ENCODE data around the gene YRDC. TPM values are rescaled to one million over a fixed set of nuclear protein-coding genes. Genes with fewer than 3 reads are reported as not detected.

The YRDC gene
- total and polyA plus RNA-seq, 2 of the 13 experiments (the other 11 are each of a cell fraction or from before 2014, with no cell fraction given), result 27.5 to 29.2 TPM

DNA sequence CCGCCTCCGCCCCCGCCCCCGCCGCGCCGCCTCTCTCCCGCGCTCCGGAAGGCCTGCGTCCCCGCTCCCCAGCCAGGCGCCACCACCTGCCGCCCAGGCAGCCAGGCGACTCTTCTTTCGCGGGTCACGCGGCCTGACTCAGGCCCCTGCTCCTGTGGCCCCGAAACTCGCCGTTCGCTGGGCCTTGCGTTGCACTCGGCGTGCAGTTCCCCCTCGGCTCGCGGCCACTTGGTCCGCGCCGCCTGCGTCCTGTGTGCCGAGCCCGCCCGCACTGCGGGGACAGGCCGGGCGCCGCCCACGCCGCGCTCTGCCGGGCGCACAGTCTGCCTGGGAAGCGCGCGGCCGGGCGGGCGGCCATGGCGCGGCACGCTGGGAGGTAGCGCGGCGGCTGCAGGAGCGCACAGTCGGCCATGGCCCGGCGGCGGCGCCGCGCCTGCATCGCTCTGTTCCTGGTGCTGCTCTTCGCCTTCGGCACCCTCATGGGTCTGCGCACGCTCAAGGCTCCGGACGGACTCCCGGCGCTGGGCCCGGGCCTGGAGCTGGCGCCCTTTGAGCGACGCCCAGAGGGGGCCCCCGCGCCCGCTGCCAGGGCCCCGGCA lies 14.1 kb downstream of the YRDC start, which contains the start of gene MANEAL (continued):
- TF ChIP-seq, protein P1, sequence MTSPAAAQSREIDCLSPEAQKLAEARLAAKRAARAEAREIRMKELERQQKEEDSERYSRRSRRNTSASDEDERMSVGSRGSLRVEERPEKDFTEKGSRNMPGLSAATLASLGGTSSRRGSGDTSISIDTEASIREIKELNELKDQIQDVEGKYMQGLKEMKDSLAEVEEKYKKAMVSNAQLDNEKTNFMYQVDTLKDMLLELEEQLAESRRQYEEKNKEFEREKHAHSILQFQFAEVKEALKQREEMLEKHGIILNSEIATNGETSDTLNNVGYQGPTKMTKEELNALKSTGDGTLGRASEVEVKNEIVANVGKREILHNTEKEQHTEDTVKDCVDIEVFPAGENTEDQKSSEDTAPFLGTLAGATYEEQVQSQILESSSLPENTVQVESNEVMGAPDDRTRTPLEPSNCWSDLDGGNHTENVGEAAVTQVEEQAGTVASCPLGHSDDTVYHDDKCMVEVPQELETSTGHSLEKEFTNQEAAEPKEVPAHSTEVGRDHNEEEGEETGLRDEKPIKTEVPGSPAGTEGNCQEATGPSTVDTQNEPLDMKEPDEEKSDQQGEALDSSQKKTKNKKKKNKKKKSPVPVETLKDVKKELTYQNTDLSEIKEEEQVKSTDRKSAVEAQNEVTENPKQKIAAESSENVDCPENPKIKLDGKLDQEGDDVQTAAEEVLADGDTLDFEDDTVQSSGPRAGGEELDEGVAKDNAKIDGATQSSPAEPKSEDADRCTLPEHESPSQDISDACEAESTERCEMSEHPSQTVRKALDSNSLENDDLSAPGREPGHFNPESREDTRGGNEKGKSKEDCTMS (CRISPR knock-in tag; conservative IDR thresholded peaks at IDR 0.05), result no peak
- TF ChIP-seq XBP1 (CRISPR knock-in tag; IDR thresholded peaks at IDR 0.05) (no peak; the same call in 1 of the 2 replicates), PLSCR1 (CRISPR knock-in tag; IDR thresholded peaks at IDR 0.05; ENCODE audit: borderline replicate concordance) (no peak), ZFP62 (CRISPR knock-in tag; IDR thresholded peaks at IDR 0.05) (no peak), ZNF333 (CRISPR knock-in tag; IDR thresholded peaks at IDR 0.05; ENCODE audit: borderline replicate concordance) (no peak), SRY (CRISPR knock-in tag; IDR thresholded peaks at IDR 0.05) (peak; percentile 56; the same call in 1 of the 2 replicates), ASH2L (IDR thresholded peaks at IDR 0.05; ENCODE audit: insufficient read length, low read depth, low read length) (no peak), TBP (CRISPR knock-in tag; IDR thresholded peaks at IDR 0.05) (no peak), ZNF616 (CRISPR knock-in tag; IDR thresholded peaks at IDR 0.05; ENCODE audit: low read depth) (peak; percentile 82), ZNF569 (CRISPR knock-in tag; IDR thresholded peaks at IDR 0.05; ENCODE audit: borderline replicate concordance) (no peak), PAX8 (CRISPR knock-in tag; IDR thresholded peaks at IDR 0.05; ENCODE audit: borderline replicate concordance) (no peak), ZNF274 (CRISPR knock-in tag; IDR thresholded peaks at IDR 0.05) (peak; percentile 87; the same call in 1 of the 2 replicates), PPARG (CRISPR knock-in tag; conservative IDR thresholded peaks at IDR 0.05) (no peak), ZNF619 (CRISPR knock-in tag; IDR thresholded peaks at IDR 0.05) (no peak)
- TF ChIP-seq, protein P2, sequence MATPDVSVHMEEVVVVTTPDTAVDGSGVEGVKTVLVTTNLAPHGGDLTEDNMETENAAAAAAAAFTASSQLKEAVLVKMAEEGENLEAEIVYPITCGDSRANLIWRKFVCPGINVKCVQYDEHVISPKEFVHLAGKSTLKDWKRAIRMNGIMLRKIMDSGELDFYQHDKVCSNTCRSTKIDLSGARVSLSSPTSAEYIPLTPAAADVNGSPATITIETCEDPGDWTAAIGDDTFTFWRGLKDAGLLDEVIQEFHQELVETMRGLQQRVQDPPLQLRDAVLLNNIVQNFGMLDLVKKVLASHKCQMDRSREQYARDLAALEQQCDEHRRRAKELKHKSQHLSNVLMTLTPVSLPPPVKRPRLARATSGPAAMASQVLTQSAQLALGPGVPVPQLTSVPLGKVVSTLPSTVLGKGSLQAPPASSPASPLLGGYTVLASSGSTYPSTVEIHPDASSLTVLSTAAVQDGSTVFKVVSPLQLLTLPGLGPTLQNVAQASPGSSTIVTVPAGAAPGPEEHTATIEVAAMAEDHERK (CRISPR knock-in tag; IDR thresholded peaks at IDR 0.05; ENCODE audit: low read depth), result no peak
- TF ChIP-seq, protein P3, sequence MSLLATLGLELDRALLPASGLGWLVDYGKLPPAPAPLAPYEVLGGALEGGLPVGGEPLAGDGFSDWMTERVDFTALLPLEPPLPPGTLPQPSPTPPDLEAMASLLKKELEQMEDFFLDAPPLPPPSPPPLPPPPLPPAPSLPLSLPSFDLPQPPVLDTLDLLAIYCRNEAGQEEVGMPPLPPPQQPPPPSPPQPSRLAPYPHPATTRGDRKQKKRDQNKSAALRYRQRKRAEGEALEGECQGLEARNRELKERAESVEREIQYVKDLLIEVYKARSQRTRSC (CRISPR knock-in tag; IDR thresholded peaks at IDR 0.05; ENCODE audit: low read depth), result no peak
- TF ChIP-seq, protein P4, sequence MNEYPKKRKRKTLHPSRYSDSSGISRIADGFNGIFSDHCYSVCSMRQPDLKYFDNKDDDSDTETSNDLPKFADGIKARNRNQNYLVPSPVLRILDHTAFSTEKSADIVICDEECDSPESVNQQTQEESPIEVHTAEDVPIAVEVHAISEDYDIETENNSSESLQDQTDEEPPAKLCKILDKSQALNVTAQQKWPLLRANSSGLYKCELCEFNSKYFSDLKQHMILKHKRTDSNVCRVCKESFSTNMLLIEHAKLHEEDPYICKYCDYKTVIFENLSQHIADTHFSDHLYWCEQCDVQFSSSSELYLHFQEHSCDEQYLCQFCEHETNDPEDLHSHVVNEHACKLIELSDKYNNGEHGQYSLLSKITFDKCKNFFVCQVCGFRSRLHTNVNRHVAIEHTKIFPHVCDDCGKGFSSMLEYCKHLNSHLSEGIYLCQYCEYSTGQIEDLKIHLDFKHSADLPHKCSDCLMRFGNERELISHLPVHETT (CRISPR knock-in tag; conservative IDR thresholded peaks at IDR 0.05), result no peak; the same call in 1 of the 2 replicates
- TF ChIP-seq, protein P5, sequence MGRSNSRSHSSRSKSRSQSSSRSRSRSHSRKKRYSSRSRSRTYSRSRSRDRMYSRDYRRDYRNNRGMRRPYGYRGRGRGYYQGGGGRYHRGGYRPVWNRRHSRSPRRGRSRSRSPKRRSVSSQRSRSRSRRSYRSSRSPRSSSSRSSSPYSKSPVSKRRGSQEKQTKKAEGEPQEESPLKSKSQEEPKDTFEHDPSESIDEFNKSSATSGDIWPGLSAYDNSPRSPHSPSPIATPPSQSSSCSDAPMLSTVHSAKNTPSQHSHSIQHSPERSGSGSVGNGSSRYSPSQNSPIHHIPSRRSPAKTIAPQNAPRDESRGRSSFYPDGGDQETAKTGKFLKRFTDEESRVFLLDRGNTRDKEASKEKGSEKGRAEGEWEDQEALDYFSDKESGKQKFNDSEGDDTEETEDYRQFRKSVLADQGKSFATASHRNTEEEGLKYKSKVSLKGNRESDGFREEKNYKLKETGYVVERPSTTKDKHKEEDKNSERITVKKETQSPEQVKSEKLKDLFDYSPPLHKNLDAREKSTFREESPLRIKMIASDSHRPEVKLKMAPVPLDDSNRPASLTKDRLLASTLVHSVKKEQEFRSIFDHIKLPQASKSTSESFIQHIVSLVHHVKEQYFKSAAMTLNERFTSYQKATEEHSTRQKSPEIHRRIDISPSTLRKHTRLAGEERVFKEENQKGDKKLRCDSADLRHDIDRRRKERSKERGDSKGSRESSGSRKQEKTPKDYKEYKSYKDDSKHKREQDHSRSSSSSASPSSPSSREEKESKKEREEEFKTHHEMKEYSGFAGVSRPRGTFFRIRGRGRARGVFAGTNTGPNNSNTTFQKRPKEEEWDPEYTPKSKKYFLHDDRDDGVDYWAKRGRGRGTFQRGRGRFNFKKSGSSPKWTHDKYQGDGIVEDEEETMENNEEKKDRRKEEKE (IDR thresholded peaks at IDR 0.05), result no peak

All from HepG2 (cell line).